DOHH2 (cell line): ENCODE results near the gene RPN1.

Experiments
- CTCF ChIP-seq: fragments of 200-600 bp; sonication (generic); IDR thresholded peaks from one replicate; pipeline ENCODE4 v1.5.1; 2014; ENCODE audit warnings: antibody characterized with exemption, mild to moderate bottlenecking, low read depth, low read length; ENCODE audit not compliant: poor library complexity, severe bottlenecking
- EZH2phosphoT487 ChIP-seq: fragments of 200-600 bp; sonication (generic); IDR thresholded peaks from 2 replicates; pipeline ENCODE4 v1.6.1; 2017; ENCODE audit warnings: borderline replicate concordance, mild to moderate bottlenecking, antibody characterized with exemption, low read length, moderate library complexity, mixed read lengths

GRCh38 chr3:128597900-128598299 is 52.7 kb downstream of the RPN1 start:
- TF ChIP-seq EZH2phosphoT487 (no peak), CTCF (no peak)
